Osteocyte (in vitro differentiated cells): ENCODE results near the gene CDC25B. TPM values are rescaled to one million over a fixed set of nuclear protein-coding genes. Genes with fewer than 3 reads are reported as not detected.
A peak's percentile ranks its signal among the peaks of the same experiment; 100 is the strongest.

ENCODE experiments used
- DNase-seq: peaks from one replicate; pipeline ENCODE4 v3.0.0; 2021; ENCODE audit warnings: mixed read lengths; ENCODE audit not compliant: unreplicated experiment; ENCODE audit errors: extremely low spot score
- H3K27ac Mint-ChIP-seq: one replicate; pipeline ENCODE4 v1.8.0; 2021; ENCODE audit warnings: mild to moderate bottlenecking, mixed read lengths; ENCODE audit not compliant: unreplicated experiment
- H3K27me3 Mint-ChIP-seq: one replicate; pipeline ENCODE4 v1.8.0; 2021; ENCODE audit warnings: mixed read lengths; ENCODE audit not compliant: unreplicated experiment
- H3K36me3 Mint-ChIP-seq: one replicate; pipeline ENCODE4 v1.8.0; 2021; ENCODE audit warnings: mixed read lengths; ENCODE audit not compliant: unreplicated experiment
- H3K4me1 Mint-ChIP-seq: one replicate; pipeline ENCODE4 v1.8.0; 2021; ENCODE audit warnings: mixed read lengths; ENCODE audit not compliant: unreplicated experiment
- H3K4me3 Mint-ChIP-seq: one replicate; pipeline ENCODE4 v1.8.0; 2021; ENCODE audit warnings: mild to moderate bottlenecking, moderate library complexity, mixed read lengths; ENCODE audit not compliant: unreplicated experiment
- H3K9me3 Mint-ChIP-seq: one replicate; pipeline ENCODE4 v1.8.0; 2021; ENCODE audit warnings: mixed read lengths; ENCODE audit not compliant: unreplicated experiment
- CTCF ChIP-seq: fragments of 200-600 bp; sonication (generic); IDR thresholded peaks from 2 replicates; pipeline ENCODE4 v1.5.0; 2021; ENCODE audit warnings: antibody characterized with exemption, mild to moderate bottlenecking, moderate library complexity
- total RNA-seq: library from RNA; stranded (reverse); gene quantifications from 2 replicates; pipeline ENCODE4 v1.2.1, GENCODE V29; 2021

The CDC25B gene
- total RNA-seq, 1 donor from 2014 or later, result 197 TPM

- no peak for TF ChIP-seq CTCF
- no peaks in the 10 kb centered on the region for H3K27me3 Mint-ChIP-seq
- no peak overlapping the region for H3K27ac Mint-ChIP-seq
- no peak overlapping the region for H3K4me3 Mint-ChIP-seq
- H3K4me1 Mint-ChIP-seq, result peaks cover 27% of the 10 kb centered on the region
- peaks cover 3% of the 10 kb centered on the region for H3K36me3 Mint-ChIP-seq
- no peaks in the 10 kb centered on the region for H3K9me3 Mint-ChIP-seq
- no peak for DNase-seq
Observed at GRCh38 chr20:3764659-3765058, 31.5 kb upstream of the CDC25B start.

- H3K9me3 Mint-ChIP-seq, result no peaks in the 10 kb centered on the region
- H3K4me1 Mint-ChIP-seq, result peaks cover 27% of the 10 kb centered on the region
- no peak for TF ChIP-seq CTCF
- H3K4me3 Mint-ChIP-seq, result no peak overlapping the region
- H3K36me3 Mint-ChIP-seq, result peaks cover 3% of the 10 kb centered on the region
- H3K27ac Mint-ChIP-seq, result no peak overlapping the region
- no peaks in the 10 kb centered on the region for H3K27me3 Mint-ChIP-seq
- no peak for DNase-seq
Observed at GRCh38 chr20:3765171-3765882, 30.8 kb upstream of the CDC25B start.

- Mint-ChIP-seq H3K4me3 (peak overlapping the region; percentile 77), H3K9me3 (no peaks in the 10 kb centered on the region), H3K36me3 (peaks cover 2% of the 10 kb centered on the region), H3K27ac (no peak overlapping the region), H3K27me3 (no peaks in the 10 kb centered on the region), H3K4me1 (peaks cover 27% of the 10 kb centered on the region)
- no peak for TF ChIP-seq CTCF
- DNase-seq, result no peak
Observed at GRCh38 chr20:3766422-3767109, 29.5 kb upstream of the CDC25B start.

- DNase-seq, result no peak
- no peaks in the 10 kb centered on the region for H3K27me3 Mint-ChIP-seq
- H3K27ac Mint-ChIP-seq, result no peak overlapping the region
- peaks cover 27% of the 10 kb centered on the region for H3K4me1 Mint-ChIP-seq
- H3K9me3 Mint-ChIP-seq, result no peaks in the 10 kb centered on the region
- no peak for TF ChIP-seq CTCF
- peak overlapping the region; percentile 77 for H3K4me3 Mint-ChIP-seq
- no peaks in the 10 kb centered on the region for H3K36me3 Mint-ChIP-seq
Observed at GRCh38 chr20:3767110-3767426, 29.0 kb upstream of the CDC25B start.
